Activated CD4-positive, alpha-beta T cell treated with anti-CD3 and anti-CD28 coated beads, Interleukin-2, Interleukin-4, amounts not matched to agents 100 ng/mL and 50 ng/mL, durations not matched to agents 16 hours and 8 hours (primary cell): ENCODE measurements around the gene EPHB3.
"Not testable (repeated sequence)": the region's sequence is repeated elsewhere in the genome, so short reads cannot be mapped to it uniquely, and the experiment has no call there.

Experiments
- DNase-seq: peaks from one replicate; pipeline ENCODE4 v3.0.0-alpha.2; 2020; ENCODE audit warnings: low spot score

Gene EPHB3

GRCh38 chr3:184600685-184601377, 39.2 kb downstream of the EPHB3 start:
- no peak for DNase-seq

GRCh38 chr3:184601576-184602371, 40.2 kb downstream of the EPHB3 start:
- no peak for DNase-seq

GRCh38 chr3:184602372-184603150, 41.0 kb downstream of the EPHB3 start:
- DNase-seq: no peak

- DNase-seq: no peak
Measured at GRCh38 chr3:184603151-184604030, 41.8 kb downstream of the EPHB3 start.

GRCh38 chr3:184604039-184604601, 42.5 kb downstream of the EPHB3 start:
- no peak for DNase-seq

GRCh38 chr3:184604615-184605290, 43.2 kb downstream of the EPHB3 start:
- no peak for DNase-seq

GRCh38 chr3:184608209-184608608, 46.6 kb downstream of the EPHB3 start:
- DNase-seq: peak; percentile 25

- DNase-seq: no peak
Measured at GRCh38 chr3:184609476-184610244, 48.1 kb downstream of the EPHB3 start.

- no peak for DNase-seq
Measured at GRCh38 chr3:184610245-184610871, 48.8 kb downstream of the EPHB3 start.

- no peak for DNase-seq
Measured at GRCh38 chr3:184611607-184612281, 50.2 kb downstream of the EPHB3 start.

- no peak for DNase-seq
Measured at GRCh38 chr3:184615396-184615795, 53.8 kb downstream of the EPHB3 start.

- no peak for DNase-seq
Measured at GRCh38 chr3:184616436-184616835, 54.9 kb downstream of the EPHB3 start.

GRCh38 chr3:184617306-184617705, 55.7 kb downstream of the EPHB3 start:
- not testable (repeated sequence) for DNase-seq

- DNase-seq: no peak
Measured at GRCh38 chr3:184618811-184619210, 57.2 kb downstream of the EPHB3 start.

- no peak for DNase-seq
Measured at GRCh38 chr3:184619369-184619768, 57.8 kb downstream of the EPHB3 start.

- no peak for DNase-seq
Measured at GRCh38 chr3:184619787-184620430, 58.3 kb downstream of the EPHB3 start.

GRCh38 chr3:184620475-184621119, 59.0 kb downstream of the EPHB3 start:
- DNase-seq: no peak

GRCh38 chr3:184622156-184622555, 60.6 kb downstream of the EPHB3 start:
- DNase-seq: not testable (repeated sequence)
